HL-60 (cell line): ENCODE measurements around the gene ALKBH8.

Experiments
- DNase-seq, 2 experiments: peaks; one replicate each; pipeline ENCODE4 v3.0.0-alpha.2; 2010 to 2020; ENCODE audit warnings: low read depth in 1 of 2, low spot score in 1 of 2
- H3K27ac ChIP-seq: fragments of 250-450 bp; sonication (Bioruptor Pico); replicated peaks from 2 replicates; pipeline ENCODE4 v1.5.1; 2020; ENCODE audit warnings: mild to moderate bottlenecking, moderate library complexity
- H3K27me3 ChIP-seq: fragments of 250-450 bp; sonication (Bioruptor Pico); 2 replicates; pipeline ENCODE4 v1.5.1; 2021; ENCODE audit warnings: mild to moderate bottlenecking, moderate library complexity; ENCODE audit not compliant: insufficient read depth, poor library complexity, severe bottlenecking
- H3K4me3 ChIP-seq: replicated peaks from 2 replicates; pipeline ENCODE4 v1.5.1; 2011; ENCODE audit warnings: mild to moderate bottlenecking, control low read depth, low read length; ENCODE audit not compliant: insufficient read depth
- GABPA ChIP-seq: IDR thresholded peaks from 2 replicates; pipeline ENCODE4 v1.6.1; 2012; ENCODE audit warnings: low read depth
- POLR2AphosphoS5 ChIP-seq: IDR thresholded peaks from 2 replicates; pipeline ENCODE4 v1.6.1; 2012; ENCODE audit warnings: low read depth
- REST ChIP-seq: IDR thresholded peaks from 2 replicates; pipeline ENCODE4 v1.6.1; 2012; ENCODE audit warnings: low read depth; ENCODE audit not compliant: insufficient replicate concordance
- SPI1 ChIP-seq: IDR thresholded peaks from 2 replicates; pipeline ENCODE4 v1.6.1; 2012; ENCODE audit warnings: low read depth, mild to moderate bottlenecking, borderline replicate concordance
- TF ChIP-seq, protein P1 (sequence below): IDR thresholded peaks from one replicate; pipeline ENCODE4 v1.5.1; 2011; ENCODE audit warnings: low read length, control low read depth, inconsistent platforms; ENCODE audit not compliant: insufficient read depth

The ALKBH8 gene

DNA sequence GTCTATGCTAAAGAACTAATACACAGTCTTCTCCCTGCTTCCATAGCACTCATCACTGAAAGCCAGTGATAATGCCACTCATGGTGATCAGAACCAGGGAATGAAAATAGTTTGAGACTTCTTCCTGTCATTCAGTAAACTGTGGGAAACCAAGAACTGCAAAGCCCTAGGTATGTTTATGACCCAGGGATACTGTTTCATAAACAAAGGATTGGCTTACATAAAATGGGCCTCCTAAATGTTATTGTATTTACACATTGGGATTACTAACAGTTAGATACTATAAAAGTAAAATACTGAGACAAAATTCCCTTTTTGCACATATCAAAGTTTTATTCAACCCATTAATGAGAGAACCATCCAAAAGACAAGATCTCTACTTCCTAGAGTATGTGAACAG is 86.6 kb downstream of the ALKBH8 start:
- TF ChIP-seq GABPA, result no peak
- no peak for TF ChIP-seq SPI1
- no peak overlapping the region for H3K27ac ChIP-seq
- no peak overlapping the region for H3K4me3 ChIP-seq
- H3K27me3 ChIP-seq, result peaks cover 2% of the 10 kb centered on the region
- no peak for DNase-seq

DNA sequence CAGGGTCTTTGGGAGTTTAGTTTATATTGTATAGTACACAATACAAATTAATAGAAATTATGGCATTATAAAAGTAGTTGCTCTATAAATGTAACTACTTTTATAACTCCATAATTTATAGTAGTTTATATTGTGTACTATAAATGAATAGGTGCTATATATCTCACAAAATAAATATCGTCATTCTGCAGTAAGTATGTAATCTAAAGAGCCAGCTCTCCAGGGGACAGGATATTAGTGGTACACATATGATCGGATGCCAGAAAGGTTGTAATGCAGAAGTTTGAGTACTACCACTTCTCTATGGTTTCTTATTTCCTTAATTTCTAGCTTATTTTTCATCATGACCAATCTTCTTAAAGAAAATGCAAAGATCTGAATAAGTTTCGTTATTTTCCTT is 87.7 kb downstream of the ALKBH8 start:
- no peak for DNase-seq
- TF ChIP-seq REST (no peak), POLR2AphosphoS5 (no peak), SPI1 (no peak), GABPA (no peak)
- TF ChIP-seq, protein P1, sequence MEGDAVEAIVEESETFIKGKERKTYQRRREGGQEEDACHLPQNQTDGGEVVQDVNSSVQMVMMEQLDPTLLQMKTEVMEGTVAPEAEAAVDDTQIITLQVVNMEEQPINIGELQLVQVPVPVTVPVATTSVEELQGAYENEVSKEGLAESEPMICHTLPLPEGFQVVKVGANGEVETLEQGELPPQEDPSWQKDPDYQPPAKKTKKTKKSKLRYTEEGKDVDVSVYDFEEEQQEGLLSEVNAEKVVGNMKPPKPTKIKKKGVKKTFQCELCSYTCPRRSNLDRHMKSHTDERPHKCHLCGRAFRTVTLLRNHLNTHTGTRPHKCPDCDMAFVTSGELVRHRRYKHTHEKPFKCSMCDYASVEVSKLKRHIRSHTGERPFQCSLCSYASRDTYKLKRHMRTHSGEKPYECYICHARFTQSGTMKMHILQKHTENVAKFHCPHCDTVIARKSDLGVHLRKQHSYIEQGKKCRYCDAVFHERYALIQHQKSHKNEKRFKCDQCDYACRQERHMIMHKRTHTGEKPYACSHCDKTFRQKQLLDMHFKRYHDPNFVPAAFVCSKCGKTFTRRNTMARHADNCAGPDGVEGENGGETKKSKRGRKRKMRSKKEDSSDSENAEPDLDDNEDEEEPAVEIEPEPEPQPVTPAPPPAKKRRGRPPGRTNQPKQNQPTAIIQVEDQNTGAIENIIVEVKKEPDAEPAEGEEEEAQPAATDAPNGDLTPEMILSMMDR, result no peak
- Histone ChIP-seq H3K4me3 (no peak overlapping the region), H3K27ac (no peak overlapping the region), H3K27me3 (peaks cover 2% of the 10 kb centered on the region)

DNA sequence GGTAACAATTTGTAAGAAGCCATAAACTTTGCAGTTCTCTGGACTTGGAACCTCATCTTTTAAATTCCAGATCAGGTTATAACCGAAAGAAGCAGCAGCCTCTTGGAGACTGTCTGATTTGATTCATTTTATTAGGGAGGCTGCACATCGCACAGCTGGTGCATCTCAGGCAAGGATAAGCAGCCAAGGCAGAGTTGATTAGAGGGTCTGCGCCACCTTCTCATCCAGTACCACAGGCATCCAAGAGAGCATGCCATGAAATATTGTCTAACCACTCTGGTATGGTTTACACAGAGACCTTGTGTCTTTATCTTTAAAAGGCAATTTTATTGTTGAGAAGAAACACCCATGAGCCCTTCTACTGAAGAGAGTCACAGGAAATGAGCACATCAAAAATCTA is 91.7 kb downstream of the ALKBH8 start:
- Histone ChIP-seq H3K27me3 (peaks cover 2% of the 10 kb centered on the region), H3K4me3 (no peak overlapping the region), H3K27ac (no peak overlapping the region)
- no peak for DNase-seq
- TF ChIP-seq GABPA (no peak), REST (no peak), POLR2AphosphoS5 (no peak)
- TF ChIP-seq, protein P1, result no peak

DNA sequence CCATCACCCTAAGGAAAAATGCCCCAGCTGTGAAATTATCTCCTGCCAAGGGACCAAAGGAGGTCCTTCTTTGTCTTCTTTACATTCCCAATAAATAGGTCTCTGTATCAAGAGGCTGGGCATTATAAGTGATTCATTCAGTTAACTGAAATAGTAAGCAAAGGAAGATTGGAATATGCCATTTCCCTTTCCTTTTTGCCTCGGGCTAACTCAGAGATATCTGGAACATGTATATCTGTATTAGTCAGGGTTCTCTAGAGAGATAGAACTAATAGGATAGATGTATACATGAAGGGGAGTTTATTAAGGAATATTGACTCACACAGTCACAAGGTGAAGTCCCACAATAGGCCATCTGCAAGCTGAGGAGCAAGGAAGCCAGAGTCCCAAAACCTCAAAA is 92.6 kb downstream of the ALKBH8 start:
- Histone ChIP-seq H3K4me3 (no peak overlapping the region), H3K27me3 (peaks cover 2% of the 10 kb centered on the region), H3K27ac (no peak overlapping the region)
- TF ChIP-seq POLR2AphosphoS5, result no peak
- no peak for TF ChIP-seq GABPA
- TF ChIP-seq SPI1, result no peak
- TF ChIP-seq, protein P1, result no peak
- TF ChIP-seq REST, result no peak
- DNase-seq, result no peak
